Measurements from ENCODE around the gene BRD9.
"Not testable (repeated sequence)": the region's sequence is repeated elsewhere in the genome, so short reads cannot be mapped to it uniquely, and the experiment has no call there.

Gene BRD9

DNA sequence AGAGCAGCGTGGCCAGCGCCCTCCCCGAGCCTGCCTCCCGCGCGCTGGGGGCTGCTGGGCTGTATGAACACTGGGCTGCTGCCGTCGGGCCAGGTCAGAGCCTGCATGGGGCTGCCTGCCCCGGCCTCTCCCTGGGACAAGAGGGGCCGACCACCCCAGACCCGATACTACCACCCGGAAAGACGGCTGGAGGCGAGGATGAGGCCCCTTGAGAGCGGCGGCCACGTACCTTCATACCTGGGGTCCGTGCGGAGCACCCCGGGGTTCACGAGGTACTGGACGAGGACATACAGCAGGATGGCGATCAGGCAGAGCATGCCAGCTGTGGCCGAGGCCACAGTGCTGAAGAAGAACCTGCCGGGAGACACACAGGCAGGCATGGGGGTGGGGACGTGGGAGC lies 49.2 kb downstream of the BRD9 start:
- not testable (repeated sequence) for DNase-seq

DNA sequence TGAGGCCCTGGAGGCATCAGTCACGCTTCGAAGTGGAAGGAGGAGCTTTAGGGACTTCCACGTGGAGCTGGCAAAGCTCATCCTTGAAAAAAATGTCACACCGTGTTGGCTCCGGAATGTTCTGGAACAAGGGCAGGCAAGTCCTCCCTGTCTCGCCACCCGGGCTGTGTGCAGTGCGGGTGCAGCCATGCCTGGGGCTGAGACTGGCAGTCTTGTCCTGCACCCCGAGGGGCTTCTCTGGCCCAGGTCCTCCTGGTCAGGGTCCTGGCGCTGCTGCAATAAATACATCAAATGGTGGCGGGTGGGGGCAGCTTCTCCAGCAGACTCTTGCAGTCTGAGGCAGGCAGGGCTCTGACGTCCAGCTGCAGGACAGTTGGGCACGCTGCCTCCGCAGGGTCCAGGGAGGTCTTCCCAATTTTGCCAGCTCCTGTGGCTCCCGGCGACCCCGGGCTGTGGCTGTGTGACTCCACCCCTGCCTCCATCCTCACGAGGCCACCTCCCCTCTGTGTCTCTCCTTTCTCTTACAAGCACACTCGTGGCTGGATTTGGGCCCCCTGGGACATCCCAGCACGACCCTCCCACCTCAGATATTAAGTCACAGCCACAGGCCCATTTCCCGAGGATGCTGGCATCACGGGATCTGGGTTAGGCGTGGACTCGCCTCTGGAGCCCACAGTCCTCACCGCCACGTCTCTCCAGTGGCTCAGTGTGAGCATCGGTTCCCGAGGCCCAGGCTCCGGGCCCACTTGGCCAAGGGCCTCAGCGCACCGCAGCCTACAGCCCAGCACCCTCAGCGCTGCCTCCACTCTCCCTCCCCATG lies 50.0 kb downstream of the BRD9 start:
- not testable (repeated sequence) for DNase-seq

DNA sequence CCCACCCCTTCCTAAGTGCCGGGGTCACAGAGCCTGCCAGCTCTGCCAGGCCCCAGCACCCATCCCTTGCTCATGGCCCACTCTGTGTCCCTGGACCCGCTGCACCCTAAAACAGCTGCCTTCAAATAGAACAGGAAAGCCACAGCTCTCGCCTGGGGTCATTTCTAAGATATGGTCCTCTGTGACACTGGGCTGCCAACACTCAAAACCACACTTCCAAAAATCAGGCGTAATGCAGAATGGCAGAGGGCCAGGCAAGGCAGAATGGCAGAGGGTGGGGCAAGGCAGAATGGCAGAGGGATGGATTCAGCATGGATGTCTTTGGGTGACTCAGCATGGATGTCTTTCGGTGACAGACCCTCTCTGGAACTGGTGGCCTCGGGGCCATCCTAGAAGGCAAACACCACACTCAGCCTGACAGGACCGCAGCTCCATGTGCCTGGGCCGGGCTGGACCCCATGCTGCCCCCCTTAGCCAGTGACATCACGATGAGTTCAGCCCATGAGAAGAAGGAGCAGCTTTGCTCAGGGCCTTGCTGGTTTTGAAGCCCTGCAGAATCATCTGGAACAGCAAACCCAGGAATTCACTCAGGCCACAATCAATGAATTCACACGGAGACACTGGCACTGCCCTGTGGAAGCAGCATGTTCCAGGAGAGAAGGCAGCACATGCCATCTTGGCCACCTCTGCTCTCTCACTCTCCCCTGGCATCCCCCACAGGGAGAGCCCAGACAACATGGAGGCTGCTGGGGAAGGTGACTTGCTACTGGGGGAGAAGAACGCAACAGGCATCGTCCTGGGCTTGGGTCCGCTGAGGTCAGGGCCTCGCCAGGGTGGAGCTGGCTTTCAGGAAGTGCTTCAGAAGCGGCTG lies 50.8 kb downstream of the BRD9 start:
- not testable (repeated sequence) for DNase-seq

DNA sequence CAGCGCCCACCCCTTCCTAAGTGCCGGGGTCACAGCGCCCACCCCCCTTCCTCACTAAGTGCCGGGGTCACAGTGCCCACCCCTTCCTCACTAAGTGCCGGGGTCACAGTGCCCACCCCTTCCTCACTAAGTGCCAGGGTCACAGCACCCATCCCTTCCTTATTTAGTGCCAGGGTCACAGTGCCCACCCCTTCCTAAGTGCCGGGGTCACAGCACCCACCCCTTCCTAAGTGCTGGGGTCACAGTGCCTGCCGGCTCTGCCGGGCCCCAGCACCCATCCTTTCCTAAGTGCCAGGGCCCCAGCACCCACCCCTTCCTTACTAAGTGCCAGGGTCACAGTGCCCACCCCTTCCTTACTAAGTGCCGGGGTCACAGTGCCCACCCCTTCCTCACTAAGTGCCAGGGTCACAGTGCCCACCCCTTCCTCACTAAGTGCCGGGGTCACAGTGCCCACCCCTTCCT lies 51.6 kb downstream of the BRD9 start:
- DNase-seq = not testable (repeated sequence)

DNA sequence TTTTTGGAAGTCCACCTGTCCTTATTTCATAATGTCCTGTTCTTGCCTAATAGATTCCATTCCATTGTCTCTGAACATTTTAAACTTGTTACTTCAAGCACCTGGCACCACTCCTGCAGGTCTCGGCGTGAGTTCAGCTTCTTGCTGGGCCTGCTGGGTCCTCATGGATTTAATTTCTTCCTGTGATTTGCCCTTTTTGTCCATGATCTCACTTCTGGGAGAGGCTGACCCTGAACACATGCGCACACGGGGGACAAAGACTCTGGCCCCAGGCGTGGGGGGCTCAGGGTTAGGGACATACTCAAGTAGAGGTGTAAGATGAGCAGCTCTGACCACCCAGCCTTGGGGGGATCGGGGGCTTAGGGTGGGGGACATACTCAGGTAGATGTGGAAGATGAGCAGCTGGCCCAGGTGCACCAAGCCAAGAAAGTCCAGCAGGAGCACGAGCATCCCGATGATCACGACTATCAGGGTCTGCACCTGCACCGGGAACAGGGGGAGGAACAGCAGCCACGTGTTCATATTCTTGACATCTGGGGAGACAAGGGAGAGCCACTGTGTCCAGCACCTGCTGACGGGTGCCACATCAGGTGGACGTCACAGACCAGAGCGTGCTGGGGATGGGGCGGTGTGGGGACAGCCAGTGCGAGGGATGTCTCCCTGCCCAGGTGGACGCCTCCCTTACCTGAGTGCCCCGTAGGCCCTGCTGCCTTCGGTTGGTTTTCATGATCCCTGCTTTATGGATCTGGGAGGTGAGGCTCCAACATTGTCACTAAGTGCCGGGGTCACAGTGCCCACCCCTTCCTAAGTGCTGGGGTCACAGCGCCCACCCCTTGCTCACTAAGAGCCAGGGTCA lies 52.3 kb downstream of the BRD9 start:
- not testable (repeated sequence) for DNase-seq

DNA sequence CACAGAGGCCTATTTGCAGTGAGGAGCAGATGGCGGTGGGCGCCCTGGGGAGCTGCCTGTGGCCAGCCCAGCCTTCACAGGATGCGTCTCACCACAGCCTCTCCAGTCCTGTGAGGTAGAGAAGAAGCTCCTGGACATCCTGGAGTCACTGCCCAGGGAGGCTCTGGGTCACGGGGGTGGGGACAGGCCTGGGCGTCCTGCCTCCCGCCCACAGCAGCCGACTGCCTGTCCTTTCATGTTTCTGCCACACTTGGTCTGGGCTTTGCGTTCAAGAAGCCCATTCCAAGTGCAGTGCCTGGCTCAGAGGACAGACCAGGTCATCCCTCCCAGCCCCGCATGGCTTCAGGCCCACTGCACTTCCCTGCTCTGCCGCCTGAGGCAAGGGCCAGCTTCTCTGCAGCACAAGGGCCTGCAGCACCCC lies 54.2 kb downstream of the BRD9 start:
- DNase-seq = not testable (repeated sequence)

DNA sequence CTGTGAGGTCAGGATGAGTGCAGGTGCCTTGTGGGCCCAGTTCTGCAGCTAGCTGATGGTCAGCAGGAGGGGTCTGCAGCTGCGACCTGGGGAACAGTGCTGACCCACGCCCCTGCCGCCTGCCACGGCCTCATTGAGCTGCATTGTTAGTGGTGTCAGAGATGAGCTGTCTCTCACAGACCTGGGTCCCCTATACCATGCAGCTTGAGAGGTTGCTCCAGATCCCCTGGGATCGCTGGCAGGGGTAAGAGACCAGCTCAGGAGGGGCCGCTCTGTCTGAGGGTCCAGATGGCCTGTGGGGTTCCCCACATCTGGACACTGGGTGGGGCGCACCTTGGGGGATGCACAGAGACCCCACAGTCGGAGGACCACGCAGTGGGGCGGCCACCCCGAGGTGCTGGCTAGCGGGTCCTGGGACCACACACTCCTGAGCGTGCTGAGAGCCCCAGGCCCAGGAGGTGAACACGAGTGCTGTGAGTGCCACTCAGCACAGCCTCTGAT lies 54.9 kb downstream of the BRD9 start:
- DNase-seq = not testable (repeated sequence)

DNA sequence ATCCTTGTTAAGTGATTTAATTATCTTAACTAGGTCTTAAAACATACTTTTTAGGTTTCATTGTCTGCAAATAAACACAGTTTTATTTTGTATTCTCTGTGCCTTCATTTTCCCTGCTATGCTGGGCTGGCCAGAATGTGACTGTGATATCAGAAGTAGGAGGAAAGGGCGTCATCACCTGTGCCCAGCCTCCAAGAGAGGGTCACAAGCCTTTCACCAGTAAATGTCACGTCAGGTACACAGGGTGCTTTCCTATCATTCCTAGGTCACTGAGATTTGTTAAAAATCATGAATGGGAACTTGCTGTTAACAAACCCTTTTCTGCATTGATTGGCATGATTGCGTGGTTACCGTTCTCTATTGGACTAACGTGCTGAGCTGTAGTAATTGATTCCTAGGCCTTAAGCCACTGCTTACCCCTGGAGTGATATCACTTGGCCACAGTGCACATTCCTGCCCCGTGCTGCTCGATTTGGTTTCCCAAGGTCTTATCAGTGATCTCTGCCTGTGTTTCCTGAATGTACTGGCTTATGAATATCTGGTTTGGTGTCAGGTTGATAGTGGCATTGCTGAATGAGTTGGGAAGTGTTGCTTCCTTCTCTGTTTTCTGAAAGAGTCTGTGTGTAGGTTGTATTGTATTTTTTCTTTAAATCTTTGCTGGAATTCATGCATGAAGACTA lies 56.5 kb downstream of the BRD9 start:
- not testable (repeated sequence) for DNase-seq

DNA sequence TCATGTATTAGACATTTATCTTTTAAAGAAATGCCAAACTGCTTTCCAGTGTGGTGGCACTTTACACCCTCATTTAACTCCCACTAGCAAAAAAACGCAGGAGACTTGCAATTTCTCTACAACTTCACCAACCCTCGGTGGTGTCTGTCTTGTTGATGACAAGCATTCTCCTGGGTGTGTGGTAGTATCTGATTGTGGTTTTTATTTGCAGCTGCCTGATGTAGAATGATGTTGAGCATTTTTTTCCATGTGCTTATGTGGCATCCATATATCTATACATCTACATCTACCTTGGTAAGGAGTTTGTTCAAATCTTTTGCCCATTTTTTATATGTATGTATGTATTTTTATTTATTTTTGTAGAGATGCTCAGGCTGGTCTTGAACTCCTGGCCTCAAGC lies 58.6 kb downstream of the BRD9 start:
- DNase-seq = not testable (repeated sequence)

DNA sequence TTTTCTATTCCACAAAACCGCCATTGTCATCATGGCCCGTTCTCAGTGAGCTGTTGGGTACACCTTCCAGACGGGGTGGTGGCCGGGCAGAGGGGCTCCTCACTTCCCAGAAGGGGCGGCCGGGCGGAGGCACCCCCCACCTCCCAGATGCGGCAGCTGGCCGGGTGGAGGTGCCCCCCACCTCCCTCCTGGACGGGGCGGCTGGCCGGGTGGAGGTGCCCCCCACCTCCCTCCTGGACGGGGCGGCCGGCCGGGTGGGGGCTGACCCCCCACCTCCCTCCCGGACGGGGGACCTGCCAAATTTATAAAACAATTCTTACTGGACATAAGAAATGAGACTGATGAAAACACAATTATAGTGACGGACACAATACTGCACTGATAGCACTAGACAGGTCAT lies 64.4 kb downstream of the BRD9 start:
- not testable (repeated sequence) for DNase-seq

DNA sequence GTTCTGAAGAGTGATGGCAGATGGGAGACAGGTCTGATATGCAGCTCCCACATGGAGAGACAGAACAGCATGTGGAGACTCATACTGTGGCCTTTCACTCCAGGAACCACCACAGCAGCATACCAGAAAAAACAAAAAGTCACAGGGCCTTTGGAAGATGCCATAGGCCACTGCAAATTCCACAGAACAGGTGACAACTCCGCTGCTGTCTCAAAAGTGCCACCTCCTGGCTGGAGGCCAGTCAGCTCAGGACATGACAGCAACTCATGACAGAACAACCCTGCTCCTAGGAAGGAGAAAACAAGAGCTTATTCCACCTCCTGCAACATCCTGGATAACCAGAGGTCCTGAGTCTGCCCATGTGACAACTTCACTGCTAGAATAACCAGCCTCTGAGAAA lies 67.1 kb downstream of the BRD9 start:
- not testable (repeated sequence) for DNase-seq

DNA sequence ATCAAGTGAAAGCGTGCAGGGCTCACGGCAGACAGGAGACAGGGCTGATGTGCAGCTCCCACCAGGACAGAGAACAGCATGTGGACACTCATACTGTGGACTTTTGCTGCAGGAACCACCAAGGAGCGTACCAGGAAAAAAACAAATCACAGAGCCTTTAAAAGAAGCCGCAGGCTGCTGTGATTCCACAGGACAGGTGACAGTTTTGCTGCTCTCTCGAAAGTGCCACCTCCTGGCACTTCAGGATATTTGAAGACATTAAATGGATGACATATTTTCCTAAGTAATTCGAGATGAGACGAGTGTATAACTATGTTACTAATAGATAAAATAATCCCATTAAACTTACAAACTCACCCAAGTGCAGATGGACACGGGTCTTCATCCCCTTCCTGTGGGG lies 71.1 kb downstream of the BRD9 start:
- DNase-seq = no peak

DNA sequence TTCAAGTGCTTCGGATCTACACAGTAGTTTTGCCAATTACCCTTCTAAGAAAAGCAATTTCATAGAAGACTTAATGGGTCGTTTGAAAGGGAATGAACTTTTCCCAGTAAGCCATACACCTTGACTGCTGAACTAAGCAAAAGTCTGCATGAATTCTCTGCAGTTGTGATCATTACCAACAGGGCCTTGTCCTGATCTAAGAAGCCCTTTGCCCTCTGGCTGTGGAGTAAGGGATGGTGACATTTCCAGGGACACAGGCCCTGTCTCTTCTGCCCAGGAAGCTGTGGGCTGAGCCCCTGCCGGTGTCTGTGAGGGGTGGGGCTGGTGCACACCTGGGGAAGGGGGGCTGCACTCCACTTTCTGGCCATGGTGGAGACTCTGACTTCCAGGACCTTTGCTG lies 72.4 kb downstream of the BRD9 start:
- no peak for DNase-seq

DNA sequence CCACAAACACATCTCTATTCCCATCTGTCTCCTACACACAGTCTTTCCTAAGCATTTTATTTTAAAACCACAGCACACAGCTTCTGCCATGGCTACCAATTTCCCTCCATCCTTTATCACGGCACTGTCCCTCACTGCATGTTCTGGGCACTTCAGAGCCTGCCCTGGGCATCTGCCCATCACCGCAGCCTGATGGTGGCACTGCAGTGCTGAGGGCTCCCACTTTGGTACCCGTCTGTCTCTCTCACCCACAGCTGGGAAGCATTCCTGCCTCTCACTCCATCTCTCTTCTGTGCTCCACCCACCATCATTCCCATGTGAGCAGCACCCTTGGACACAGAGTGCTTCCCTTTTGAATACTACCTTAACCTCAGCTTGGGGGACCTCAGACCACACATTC lies 73.5 kb downstream of the BRD9 start:
- DNase-seq = no peak

DNA sequence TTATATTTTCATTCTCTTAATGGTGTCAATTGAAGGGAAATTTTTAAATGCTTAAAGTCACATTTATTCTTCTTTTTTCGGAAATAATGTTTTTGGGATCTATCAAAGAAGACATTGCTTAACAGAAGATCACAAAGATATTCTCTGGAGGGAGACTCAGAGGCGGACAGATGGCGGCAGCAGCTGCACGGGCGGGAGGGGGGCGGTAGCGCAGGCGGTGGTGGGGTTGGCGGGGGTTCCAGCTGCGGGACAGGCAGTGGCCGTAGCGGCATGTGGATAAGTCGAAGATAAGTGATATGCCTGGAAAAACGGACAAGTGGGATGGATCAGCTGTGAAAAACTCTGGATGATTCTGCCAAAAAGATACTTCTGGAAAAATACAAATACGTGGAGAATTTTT lies 76.4 kb downstream of the BRD9 start:
- DNase-seq = peak; percentile 34

DNA sequence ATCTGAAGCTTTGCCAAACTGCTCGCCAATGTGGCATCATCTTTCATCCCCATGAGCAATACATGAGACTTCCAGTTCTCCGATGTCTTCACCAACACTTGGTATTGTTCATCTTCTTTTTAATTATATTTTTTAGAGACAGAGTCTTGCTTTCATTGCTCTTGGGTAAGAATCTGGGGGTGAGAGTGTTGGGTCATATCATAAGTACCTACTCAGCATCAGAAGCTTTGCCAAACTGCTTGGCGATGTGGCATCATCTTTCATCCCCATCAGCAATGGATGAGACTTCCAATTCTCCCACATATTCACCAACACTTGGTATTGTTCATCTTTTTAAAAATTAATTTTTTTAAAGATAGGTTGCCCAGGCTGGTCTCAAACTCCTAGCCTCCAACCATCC lies 77.2 kb downstream of the BRD9 start:
- DNase-seq = no peak

All from NCI-H2171 (cell line).